GM18873 (cell line): Measurements from ENCODE around the gene TAF1B.

Experiments used
- ATAC-seq: cut with Tn5 transposase; IDR thresholded peaks from one replicate; pipeline ENCODE4 v1.9.1; 2021; ENCODE audit warnings: mild to moderate bottlenecking, moderate library complexity, moderate number of reproducible peaks; ENCODE audit not compliant: unreplicated experiment, low FRiP score

Gene TAF1B

GRCh38 chr2:9981655-9982054 is 138.4 kb downstream of the TAF1B start:
- no peak for ATAC-seq

GRCh38 chr2:9982248-9982647 is 139.0 kb downstream of the TAF1B start:
- no peak for ATAC-seq

- no peak for ATAC-seq
Observed at GRCh38 chr2:9982891-9983290, 139.6 kb downstream of the TAF1B start.

- no peak for ATAC-seq
Observed at GRCh38 chr2:9983401-9984216, 140.3 kb downstream of the TAF1B start.
